HL-60 (cell line): ENCODE measurements around the gene TLR10.

ENCODE experiments used
- DNase-seq, 2 experiments: peaks; one replicate each; pipeline ENCODE4 v3.0.0-alpha.2; 2010 to 2020; ENCODE audit warnings: low read depth in 1 of 2, low spot score in 1 of 2
- H3K27ac ChIP-seq: fragments of 250-450 bp; sonication (Bioruptor Pico); replicated peaks from 2 replicates; pipeline ENCODE4 v1.5.1; 2020; ENCODE audit warnings: mild to moderate bottlenecking, moderate library complexity
- H3K27me3 ChIP-seq: fragments of 250-450 bp; sonication (Bioruptor Pico); 2 replicates; pipeline ENCODE4 v1.5.1; 2021; ENCODE audit warnings: mild to moderate bottlenecking, moderate library complexity; ENCODE audit not compliant: insufficient read depth, poor library complexity, severe bottlenecking
- H3K4me3 ChIP-seq: replicated peaks from 2 replicates; pipeline ENCODE4 v1.5.1; 2011; ENCODE audit warnings: mild to moderate bottlenecking, control low read depth, low read length; ENCODE audit not compliant: insufficient read depth
- CTCF ChIP-seq: IDR thresholded peaks from one replicate; pipeline ENCODE4 v1.5.1; 2011; ENCODE audit warnings: low read length, control low read depth, inconsistent platforms; ENCODE audit not compliant: insufficient read depth
- GABPA ChIP-seq: IDR thresholded peaks from 2 replicates; pipeline ENCODE4 v1.6.1; 2012; ENCODE audit warnings: low read depth
- POLR2AphosphoS5 ChIP-seq: IDR thresholded peaks from 2 replicates; pipeline ENCODE4 v1.6.1; 2012; ENCODE audit warnings: low read depth
- REST ChIP-seq: IDR thresholded peaks from 2 replicates; pipeline ENCODE4 v1.6.1; 2012; ENCODE audit warnings: low read depth; ENCODE audit not compliant: insufficient replicate concordance
- SPI1 ChIP-seq: IDR thresholded peaks from 2 replicates; pipeline ENCODE4 v1.6.1; 2012; ENCODE audit warnings: low read depth, mild to moderate bottlenecking, borderline replicate concordance
- long read RNA-seq: library from polyadenylated mRNA; unstranded; transcript quantifications from one replicate; pipeline ENCODE4 v2.0.0, GENCODE V29; 2020

TLR10 gene
- long read RNA-seq, partial matches to known transcripts, result 0 of 1 reads
- long read RNA-seq, other reads (novel, unspliced or antisense), result 1 of 1 reads

GRCh38 chr4:38782452-38783108, at the start of gene TLR10:
Gene TLR10 (minus strand): TSS chr4:38782990. CDS start chr4:38775590, 7,400 bp downstream.
- Histone ChIP-seq H3K4me3 (no peak within 1 kb of the TSS), H3K27ac (no peak within 1 kb of the TSS), H3K27me3 (no peaks in the 10 kb centered on the region)
- peak in 1 of 2 experiments; percentile 62 for DNase-seq
- TF ChIP-seq CTCF, result peak; percentile 33
- TF ChIP-seq POLR2AphosphoS5, result no peak

GRCh38 chr4:38832206-38832605, 49.4 kb upstream of the TLR10 start:
- TF ChIP-seq REST, result no peak
- TF ChIP-seq SPI1, result no peak
- TF ChIP-seq GABPA, result no peak
- no peak for TF ChIP-seq POLR2AphosphoS5
- no peak for TF ChIP-seq CTCF
- Histone ChIP-seq H3K4me3 (no peak overlapping the region), H3K27me3 (no peaks in the 10 kb centered on the region), H3K27ac (no peak overlapping the region)
- DNase-seq, result no peak

GRCh38 chr4:38831653-38832052, 48.9 kb upstream of the TLR10 start:
- TF ChIP-seq REST (no peak), CTCF (no peak), SPI1 (no peak), GABPA (no peak), POLR2AphosphoS5 (no peak)
- Histone ChIP-seq H3K4me3 (no peak overlapping the region), H3K27me3 (no peaks in the 10 kb centered on the region), H3K27ac (no peak overlapping the region)
- no peak for DNase-seq

- no peak for DNase-seq
- no peaks in the 10 kb centered on the region for H3K27me3 ChIP-seq
- H3K27ac ChIP-seq, result no peak overlapping the region
- TF ChIP-seq POLR2AphosphoS5 (no peak), CTCF (no peak), REST (no peak), GABPA (no peak), SPI1 (no peak)
- H3K4me3 ChIP-seq, result no peak overlapping the region
Observed at GRCh38 chr4:38829237-38829636, 46.4 kb upstream of the TLR10 start.
